ENCODE measurements around the gene LRSAM1. TPM values are rescaled to one million over a fixed set of nuclear protein-coding genes. Genes with fewer than 3 reads are reported as not detected.
A peak's percentile ranks its signal among the peaks of the same experiment; 100 is the strongest.

The LRSAM1 gene
- total and polyA plus RNA-seq, 2 donors from 2014 or later = 15.8 to 24.6 TPM

DNA sequence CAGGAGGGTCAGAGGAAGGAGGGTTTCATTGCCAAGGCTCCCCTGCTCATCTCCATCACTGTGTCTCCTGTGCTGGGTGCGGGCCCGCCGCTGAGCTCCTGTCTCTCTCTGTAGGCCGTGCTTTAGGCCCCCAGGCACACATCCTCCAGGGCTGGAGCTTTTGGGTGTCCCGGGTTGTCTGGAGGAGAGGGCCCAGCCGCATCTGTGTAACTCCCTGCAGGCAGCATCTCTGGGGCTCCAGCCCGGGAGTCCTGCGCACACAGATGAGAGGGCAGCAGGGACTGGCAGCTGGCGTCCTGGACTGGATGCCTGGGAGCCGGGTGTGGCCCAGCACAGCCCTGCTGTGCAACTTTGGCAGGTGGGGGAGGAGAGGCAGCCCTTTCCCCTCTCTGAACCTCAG lies 40.2 kb downstream of the LRSAM1 start:
- TF ChIP-seq, protein P1, sequence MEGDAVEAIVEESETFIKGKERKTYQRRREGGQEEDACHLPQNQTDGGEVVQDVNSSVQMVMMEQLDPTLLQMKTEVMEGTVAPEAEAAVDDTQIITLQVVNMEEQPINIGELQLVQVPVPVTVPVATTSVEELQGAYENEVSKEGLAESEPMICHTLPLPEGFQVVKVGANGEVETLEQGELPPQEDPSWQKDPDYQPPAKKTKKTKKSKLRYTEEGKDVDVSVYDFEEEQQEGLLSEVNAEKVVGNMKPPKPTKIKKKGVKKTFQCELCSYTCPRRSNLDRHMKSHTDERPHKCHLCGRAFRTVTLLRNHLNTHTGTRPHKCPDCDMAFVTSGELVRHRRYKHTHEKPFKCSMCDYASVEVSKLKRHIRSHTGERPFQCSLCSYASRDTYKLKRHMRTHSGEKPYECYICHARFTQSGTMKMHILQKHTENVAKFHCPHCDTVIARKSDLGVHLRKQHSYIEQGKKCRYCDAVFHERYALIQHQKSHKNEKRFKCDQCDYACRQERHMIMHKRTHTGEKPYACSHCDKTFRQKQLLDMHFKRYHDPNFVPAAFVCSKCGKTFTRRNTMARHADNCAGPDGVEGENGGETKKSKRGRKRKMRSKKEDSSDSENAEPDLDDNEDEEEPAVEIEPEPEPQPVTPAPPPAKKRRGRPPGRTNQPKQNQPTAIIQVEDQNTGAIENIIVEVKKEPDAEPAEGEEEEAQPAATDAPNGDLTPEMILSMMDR (IDR thresholded peaks at IDR 0.05; ENCODE audit: borderline replicate concordance, extremely low read depth, insufficient read depth) = no peak
- H3K4me1 ChIP-seq (ENCODE audit: control insufficient read depth in 2 of 3, insufficient read depth in 2 of 3, low read depth in 1 of 3, low read length in 3 of 3) = peaks cover 0 to 7% (median 0%) of the 10 kb centered on the region in 3 donors
- no peaks in the 10 kb centered on the region for H3K27me3 ChIP-seq (ENCODE audit: control insufficient read depth, insufficient read depth, low read length)
- no peak overlapping the region for H3K4me3 ChIP-seq (ENCODE audit: low read length in 3 of 3)
- FAIRE-seq = no peak
- no peak overlapping the region for H3K9ac ChIP-seq (ENCODE audit: low read length in 3 of 3)
- H3K27ac ChIP-seq (ENCODE audit: low read depth in 2 of 2, low read length in 2 of 2) = no peak overlapping the region
- intact Hi-C loops (cut with DNase I) = no loop called here
- peaks cover 0 to 13% (median 12%) of the 10 kb centered on the region in 3 donors for H3K36me3 ChIP-seq (ENCODE audit: control insufficient read depth in 2 of 3, insufficient read depth in 3 of 3, low read length in 3 of 3)
- H3K9me3 ChIP-seq (ENCODE audit: control insufficient read depth in 2 of 3, insufficient read depth in 1 of 3, low read length in 3 of 3) = no peaks in the 10 kb centered on the region
- peak in 1 of 5 donors; percentile 65 for DNase-seq

DNA sequence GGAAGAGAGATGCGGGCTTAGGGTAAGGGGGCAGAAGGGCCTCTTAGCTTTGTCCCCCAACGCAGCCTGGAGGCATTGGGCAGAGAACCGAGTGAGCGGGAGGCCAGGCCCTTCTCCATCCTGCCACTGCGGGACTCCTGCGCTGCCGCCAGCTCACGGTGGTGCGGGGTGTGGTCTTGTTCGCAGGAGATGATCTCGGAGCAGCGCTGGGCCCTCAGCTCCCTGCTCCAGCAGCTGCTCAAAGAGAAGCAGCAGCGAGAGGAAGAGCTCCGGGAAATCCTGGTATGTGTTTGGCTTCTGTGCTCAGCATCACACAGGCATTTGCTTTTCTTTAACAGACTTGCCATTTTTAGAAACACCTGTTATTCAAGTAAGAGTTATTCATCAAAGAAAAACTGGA lies 41.3 kb downstream of the LRSAM1 start:
- peaks cover 0 to 7% (median 0%) of the 10 kb centered on the region in 3 donors for H3K4me1 ChIP-seq (ENCODE audit: control insufficient read depth in 2 of 3, insufficient read depth in 2 of 3, low read depth in 1 of 3, low read length in 3 of 3)
- no peaks in the 10 kb centered on the region for H3K27me3 ChIP-seq (ENCODE audit: control insufficient read depth, insufficient read depth, low read length)
- H3K9ac ChIP-seq (ENCODE audit: low read length in 3 of 3) = no peak overlapping the region
- H3K36me3 ChIP-seq (ENCODE audit: control insufficient read depth in 2 of 3, insufficient read depth in 3 of 3, low read length in 3 of 3) = peaks cover 0 to 14% (median 13%) of the 10 kb centered on the region in 3 donors
- no peak overlapping the region for H3K4me3 ChIP-seq (ENCODE audit: low read length in 3 of 3)
- H3K9me3 ChIP-seq (ENCODE audit: control insufficient read depth in 2 of 3, insufficient read depth in 1 of 3, low read length in 3 of 3) = no peaks in the 10 kb centered on the region
- DNase-seq (no peak), FAIRE-seq (no peak)
- intact Hi-C loops (cut with DNase I) = no loop called here
- no peak overlapping the region for H3K27ac ChIP-seq (ENCODE audit: low read depth in 2 of 2, low read length in 2 of 2)
- TF ChIP-seq, protein P1 (IDR thresholded peaks at IDR 0.05; ENCODE audit: borderline replicate concordance, extremely low read depth, insufficient read depth) = no peak

DNA sequence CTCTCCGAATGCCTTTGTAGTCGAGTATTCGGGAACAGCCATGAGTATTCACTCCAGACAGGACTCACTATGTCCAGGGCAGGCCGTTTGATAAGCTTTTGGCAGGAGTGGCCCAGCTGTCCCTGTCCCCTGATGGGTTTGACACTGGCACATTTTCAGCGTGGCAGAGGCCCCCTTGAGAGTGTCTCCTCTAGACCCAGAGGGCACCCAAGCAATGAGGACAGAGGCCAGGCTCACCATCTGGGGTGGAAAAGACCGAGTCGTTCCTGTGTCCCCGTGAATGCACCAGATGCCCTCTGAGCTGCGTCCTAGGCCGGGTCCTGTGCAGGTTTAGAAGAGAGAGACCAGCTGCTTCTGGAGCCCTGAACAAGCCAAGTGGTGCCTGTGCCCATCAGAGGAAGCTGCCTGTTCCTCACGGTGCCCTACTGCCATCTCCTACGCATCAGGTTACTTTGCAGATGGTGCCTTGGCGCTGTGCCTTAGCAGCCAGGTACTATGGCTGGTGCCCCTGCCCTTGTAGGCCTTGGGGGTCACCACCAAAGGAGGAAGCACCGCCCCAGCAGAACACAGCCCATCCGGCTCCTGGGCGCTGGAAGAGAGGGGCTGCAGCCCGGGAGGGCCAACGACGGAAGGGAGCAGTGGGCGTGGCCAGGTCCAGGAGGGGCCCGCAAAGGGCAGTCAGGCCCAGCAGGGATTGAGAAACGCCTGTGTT lies 42.4 kb downstream of the LRSAM1 start:
- no peak for DNase-seq
- Histone ChIP-seq H3K9ac (ENCODE audit: low read length in 3 of 3) (no peak overlapping the region), H3K36me3 (ENCODE audit: control insufficient read depth in 2 of 3, insufficient read depth in 3 of 3, low read length in 3 of 3) (peaks cover 0 to 14% (median 13%) of the 10 kb centered on the region in 3 donors), H3K4me3 (ENCODE audit: low read length in 3 of 3) (no peak overlapping the region), H3K4me1 (ENCODE audit: control insufficient read depth in 2 of 3, insufficient read depth in 2 of 3, low read depth in 1 of 3, low read length in 3 of 3) (peaks cover 0 to 7% (median 0%) of the 10 kb centered on the region in 3 donors), H3K27ac (ENCODE audit: low read depth in 2 of 2, low read length in 2 of 2) (no peak overlapping the region), H3K9me3 (ENCODE audit: control insufficient read depth in 2 of 3, insufficient read depth in 1 of 3, low read length in 3 of 3) (no peaks in the 10 kb centered on the region), H3K27me3 (ENCODE audit: control insufficient read depth, insufficient read depth, low read length) (no peaks in the 10 kb centered on the region)
- TF ChIP-seq, protein P1 (IDR thresholded peaks at IDR 0.05; ENCODE audit: borderline replicate concordance, extremely low read depth, insufficient read depth) = no peak
- intact Hi-C loops (cut with DNase I) = no loop called here
- FAIRE-seq = no peak

Measured in kidney (tissue), 14 donors.